HepG2 (cell line): ENCODE results near the gene AADACL4. TPM values are rescaled to one million over a fixed set of nuclear protein-coding genes. Genes with fewer than 3 reads are reported as not detected.
A peak's percentile ranks its signal among the peaks of the same experiment; 100 is the strongest.

Experiments used
- HMG20B ChIP-seq: conservative IDR thresholded peaks from 2 replicates; pipeline ENCODE4 v1.6.1; 2016; ENCODE audit warnings: missing genetic modification reagents, missing compliant biosample characterization
- JUND ChIP-seq: sonication (generic); formaldehyde crosslinking; IDR thresholded peaks from 2 replicates; pipeline ENCODE4 v1.8.0; 2022; ENCODE audit warnings: mild to moderate bottlenecking, missing genetic modification reagents
- NCOA2 ChIP-seq: sonication (generic); formaldehyde crosslinking; IDR thresholded peaks from 2 replicates; pipeline ENCODE4 v1.8.0; 2022; ENCODE audit warnings: inconsistent platforms
- PHF21A ChIP-seq: sonication (generic); formaldehyde crosslinking; IDR thresholded peaks from 2 replicates; pipeline ENCODE4 v1.5.0; 2020; ENCODE audit warnings: mild to moderate bottlenecking, missing genetic modification reagents
- POLR2AphosphoS2 ChIP-seq: IDR thresholded peaks from 2 replicates; pipeline ENCODE4 v1.6.1; 2011; ENCODE audit warnings: low read depth, low read length, improper control_type of control experiment
- SIN3B ChIP-seq: fragments of 150-350 bp; IDR thresholded peaks from 2 replicates; pipeline ENCODE4 v1.6.1; 2014; ENCODE audit warnings: low read length
- STAT5B ChIP-seq: sonication (generic); formaldehyde crosslinking; IDR thresholded peaks from 2 replicates; pipeline ENCODE4 v1.4.0; 2020; ENCODE audit warnings: missing genetic modification reagents
- ZNF235 ChIP-seq: sonication (generic); formaldehyde crosslinking; IDR thresholded peaks from 2 replicates; pipeline ENCODE4 v1.8.1; 2023; ENCODE audit warnings: mild to moderate bottlenecking, missing genetic modification reagents, borderline replicate concordance
- ZNF292 ChIP-seq: sonication (generic); formaldehyde crosslinking; IDR thresholded peaks from 2 replicates; pipeline ENCODE4 v1.8.1; 2022; ENCODE audit warnings: mild to moderate bottlenecking, low read depth, missing genetic modification reagents, borderline replicate concordance
- ZNF451 ChIP-seq: sonication (generic); formaldehyde crosslinking; IDR thresholded peaks from 2 replicates; pipeline ENCODE4 v1.5.0; 2020; ENCODE audit warnings: mild to moderate bottlenecking, missing genetic modification reagents
- ZNF564 ChIP-seq: sonication (generic); formaldehyde crosslinking; IDR thresholded peaks from 2 replicates; pipeline ENCODE4 v1.8.1; 2023; ENCODE audit warnings: mild to moderate bottlenecking, missing genetic modification reagents
- ZNF570 ChIP-seq: sonication (generic); formaldehyde crosslinking; IDR thresholded peaks from 2 replicates; pipeline ENCODE4 v1.4.0; 2020; ENCODE audit warnings: mild to moderate bottlenecking, missing genetic modification reagents, borderline replicate concordance
- polyA plus RNA-seq, 8 experiments: library from polyadenylated mRNA; depleted of rRNA in 3 of 8; stranded (reverse) in 7 of 8; unstranded in 1 of 8; fragments of >200 nt; fragmentation: Illumina TruSeq in 4 of 8; extraction: Trizol in 4 of 8; gene quantifications; 2 replicates each; pipeline versions ENCODE4 v1.2.1 to v1.2.3, GENCODE V29; 2011 to 2016; ENCODE audit warnings: low read depth in 4 of 8, missing spikeins in 1 of 8, mixed read lengths in 1 of 8; ENCODE audit not compliant: insufficient read depth in 1 of 8
- total RNA-seq, 5 experiments: library from RNA; depleted of rRNA; stranded (reverse); fragments of >200 nt; fragmentation: Illumina TruSeq; extraction: Trizol; gene quantifications; 2 replicates each; pipeline ENCODE4 v1.2.3, GENCODE V29; 2016; ENCODE audit warnings: low read depth in 1 of 5
- TF ChIP-seq, protein P1 (sequence below): sonication (generic); formaldehyde crosslinking; IDR thresholded peaks from 2 replicates; pipeline ENCODE4 v1.8.0; 2022; ENCODE audit warnings: mild to moderate bottlenecking, missing genetic modification reagents, borderline replicate concordance
- TF ChIP-seq, protein P2 (sequence below): sonication (generic); formaldehyde crosslinking; IDR thresholded peaks from 2 replicates; pipeline ENCODE4 v1.4.0; 2020; ENCODE audit warnings: mild to moderate bottlenecking, missing genetic modification reagents
- TF ChIP-seq, protein P3 (sequence below): sonication (generic); formaldehyde crosslinking; IDR thresholded peaks from 2 replicates; pipeline ENCODE4 v1.4.0; 2020; ENCODE audit warnings: missing genetic modification reagents
- TF ChIP-seq, protein P4 (sequence below): sonication (generic); formaldehyde crosslinking; IDR thresholded peaks from 2 replicates; pipeline ENCODE4 v1.8.0; 2022; ENCODE audit warnings: missing genetic modification reagents, low read depth, mild to moderate bottlenecking, borderline replicate concordance
- TF ChIP-seq, protein P5 (sequence below): IDR thresholded peaks from 2 replicates; pipeline ENCODE4 v1.6.1; 2016; ENCODE audit warnings: low read depth, missing genetic modification reagents, missing compliant biosample characterization
- TF ChIP-seq, protein P6 (sequence below): sonication (generic); formaldehyde crosslinking; IDR thresholded peaks from 2 replicates; pipeline ENCODE4 v1.8.0; 2022; ENCODE audit warnings: missing genetic modification reagents, mild to moderate bottlenecking, moderate library complexity, borderline replicate concordance

AADACL4 gene
- total and polyA plus RNA-seq, 2 of the 13 experiments (the other 11 are each of a cell fraction or from before 2014, with no cell fraction given): not detected

DNA sequence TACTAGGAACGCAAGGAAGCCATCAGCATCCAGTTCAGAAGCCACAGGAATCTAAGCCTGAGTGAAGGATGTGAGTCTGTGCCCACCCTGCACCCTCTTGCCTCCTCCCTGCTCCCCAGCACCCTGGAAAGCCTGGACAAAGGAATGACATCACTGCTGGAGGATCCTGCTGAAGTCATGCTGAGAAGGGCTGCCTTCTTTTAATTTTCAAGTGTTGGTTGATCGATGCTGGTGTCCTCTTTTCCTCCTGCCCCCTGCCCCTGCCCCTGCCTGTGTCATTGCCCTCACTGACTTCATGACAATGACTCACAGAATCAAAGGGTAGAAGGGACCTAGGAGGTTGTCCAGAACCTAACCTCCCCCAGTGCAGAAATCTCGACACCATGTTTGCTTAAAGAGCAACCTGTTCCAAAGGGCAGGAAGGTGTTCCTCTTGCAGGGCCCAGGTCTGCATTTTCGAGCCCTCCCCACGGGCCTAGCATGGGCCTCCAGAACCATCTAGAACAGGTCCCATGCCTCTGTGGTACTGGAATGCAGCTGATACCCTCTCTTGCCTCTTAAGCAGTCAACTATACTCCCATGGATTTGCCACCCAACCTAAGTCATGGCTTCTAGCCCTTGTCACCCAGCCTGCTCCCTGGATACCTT is 35.5 kb upstream of the AADACL4 start (continued):
- TF ChIP-seq ZNF564 (no peak), HMG20B (peak; percentile 87), ZNF570 (CRISPR knock-in tag) (no peak), JUND (CRISPR knock-in tag) (peak; percentile 70; the same call in 1 of the 2 replicates), STAT5B (no peak), POLR2AphosphoS2 (no peak), ZNF451 (no peak), PHF21A (CRISPR knock-in tag) (peak; percentile 54; the same call in 1 of the 2 replicates), ZNF235 (no peak), SIN3B (no peak), NCOA2 (CRISPR knock-in tag) (peak; percentile 31; the same call in 1 of the 2 replicates), ZNF292 (CRISPR knock-in tag) (no peak)
- TF ChIP-seq, protein P1, sequence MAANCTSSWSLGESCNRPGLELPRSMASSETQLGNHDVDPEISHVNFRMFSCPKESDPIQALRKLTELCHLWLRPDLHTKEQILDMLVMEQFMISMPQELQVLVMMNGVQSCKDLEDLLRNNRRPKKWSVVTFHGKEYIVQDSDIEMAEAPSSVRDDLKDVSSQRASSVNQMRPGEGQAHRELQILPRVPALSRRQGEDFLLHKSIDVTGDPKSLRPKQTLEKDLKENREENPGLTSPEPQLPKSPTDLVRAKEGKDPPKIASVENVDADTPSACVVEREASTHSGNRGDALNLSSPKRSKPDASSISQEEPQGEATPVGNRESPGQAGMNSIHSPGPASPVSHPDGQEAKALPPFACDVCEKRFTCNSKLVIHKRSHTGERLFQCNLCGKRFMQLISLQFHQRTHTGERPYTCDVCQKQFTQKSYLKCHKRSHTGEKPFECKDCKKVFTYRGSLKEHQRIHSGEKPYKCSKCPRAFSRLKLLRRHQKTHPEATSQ (CRISPR knock-in tag): no peak
- TF ChIP-seq, protein P2, sequence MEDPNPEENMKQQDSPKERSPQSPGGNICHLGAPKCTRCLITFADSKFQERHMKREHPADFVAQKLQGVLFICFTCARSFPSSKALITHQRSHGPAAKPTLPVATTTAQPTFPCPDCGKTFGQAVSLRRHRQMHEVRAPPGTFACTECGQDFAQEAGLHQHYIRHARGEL (CRISPR knock-in tag): no peak
- TF ChIP-seq, protein P3, sequence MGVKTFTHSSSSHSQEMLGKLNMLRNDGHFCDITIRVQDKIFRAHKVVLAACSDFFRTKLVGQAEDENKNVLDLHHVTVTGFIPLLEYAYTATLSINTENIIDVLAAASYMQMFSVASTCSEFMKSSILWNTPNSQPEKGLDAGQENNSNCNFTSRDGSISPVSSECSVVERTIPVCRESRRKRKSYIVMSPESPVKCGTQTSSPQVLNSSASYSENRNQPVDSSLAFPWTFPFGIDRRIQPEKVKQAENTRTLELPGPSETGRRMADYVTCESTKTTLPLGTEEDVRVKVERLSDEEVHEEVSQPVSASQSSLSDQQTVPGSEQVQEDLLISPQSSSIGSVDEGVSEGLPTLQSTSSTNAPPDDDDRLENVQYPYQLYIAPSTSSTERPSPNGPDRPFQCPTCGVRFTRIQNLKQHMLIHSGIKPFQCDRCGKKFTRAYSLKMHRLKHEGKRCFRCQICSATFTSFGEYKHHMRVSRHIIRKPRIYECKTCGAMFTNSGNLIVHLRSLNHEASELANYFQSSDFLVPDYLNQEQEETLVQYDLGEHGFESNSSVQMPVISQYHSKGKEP (CRISPR knock-in tag): no peak
- TF ChIP-seq, protein P4, sequence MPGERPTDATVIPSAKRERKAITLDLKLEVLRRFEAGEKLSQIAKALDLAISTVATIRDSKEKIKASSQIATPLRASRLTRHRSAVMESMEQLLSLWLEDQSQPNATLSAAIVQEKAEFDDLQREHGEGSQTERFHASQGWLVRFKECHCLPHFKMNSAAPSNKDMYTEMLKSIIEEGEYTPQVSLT (CRISPR knock-in tag): no peak
- TF ChIP-seq, protein P5, sequence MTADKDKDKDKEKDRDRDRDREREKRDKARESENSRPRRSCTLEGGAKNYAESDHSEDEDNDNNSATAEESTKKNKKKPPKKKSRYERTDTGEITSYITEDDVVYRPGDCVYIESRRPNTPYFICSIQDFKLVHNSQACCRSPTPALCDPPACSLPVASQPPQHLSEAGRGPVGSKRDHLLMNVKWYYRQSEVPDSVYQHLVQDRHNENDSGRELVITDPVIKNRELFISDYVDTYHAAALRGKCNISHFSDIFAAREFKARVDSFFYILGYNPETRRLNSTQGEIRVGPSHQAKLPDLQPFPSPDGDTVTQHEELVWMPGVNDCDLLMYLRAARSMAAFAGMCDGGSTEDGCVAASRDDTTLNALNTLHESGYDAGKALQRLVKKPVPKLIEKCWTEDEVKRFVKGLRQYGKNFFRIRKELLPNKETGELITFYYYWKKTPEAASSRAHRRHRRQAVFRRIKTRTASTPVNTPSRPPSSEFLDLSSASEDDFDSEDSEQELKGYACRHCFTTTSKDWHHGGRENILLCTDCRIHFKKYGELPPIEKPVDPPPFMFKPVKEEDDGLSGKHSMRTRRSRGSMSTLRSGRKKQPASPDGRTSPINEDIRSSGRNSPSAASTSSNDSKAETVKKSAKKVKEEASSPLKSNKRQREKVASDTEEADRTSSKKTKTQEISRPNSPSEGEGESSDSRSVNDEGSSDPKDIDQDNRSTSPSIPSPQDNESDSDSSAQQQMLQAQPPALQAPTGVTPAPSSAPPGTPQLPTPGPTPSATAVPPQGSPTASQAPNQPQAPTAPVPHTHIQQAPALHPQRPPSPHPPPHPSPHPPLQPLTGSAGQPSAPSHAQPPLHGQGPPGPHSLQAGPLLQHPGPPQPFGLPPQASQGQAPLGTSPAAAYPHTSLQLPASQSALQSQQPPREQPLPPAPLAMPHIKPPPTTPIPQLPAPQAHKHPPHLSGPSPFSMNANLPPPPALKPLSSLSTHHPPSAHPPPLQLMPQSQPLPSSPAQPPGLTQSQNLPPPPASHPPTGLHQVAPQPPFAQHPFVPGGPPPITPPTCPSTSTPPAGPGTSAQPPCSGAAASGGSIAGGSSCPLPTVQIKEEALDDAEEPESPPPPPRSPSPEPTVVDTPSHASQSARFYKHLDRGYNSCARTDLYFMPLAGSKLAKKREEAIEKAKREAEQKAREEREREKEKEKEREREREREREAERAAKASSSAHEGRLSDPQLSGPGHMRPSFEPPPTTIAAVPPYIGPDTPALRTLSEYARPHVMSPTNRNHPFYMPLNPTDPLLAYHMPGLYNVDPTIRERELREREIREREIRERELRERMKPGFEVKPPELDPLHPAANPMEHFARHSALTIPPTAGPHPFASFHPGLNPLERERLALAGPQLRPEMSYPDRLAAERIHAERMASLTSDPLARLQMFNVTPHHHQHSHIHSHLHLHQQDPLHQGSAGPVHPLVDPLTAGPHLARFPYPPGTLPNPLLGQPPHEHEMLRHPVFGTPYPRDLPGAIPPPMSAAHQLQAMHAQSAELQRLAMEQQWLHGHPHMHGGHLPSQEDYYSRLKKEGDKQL (CRISPR knock-in tag): no peak
- TF ChIP-seq, protein P6, sequence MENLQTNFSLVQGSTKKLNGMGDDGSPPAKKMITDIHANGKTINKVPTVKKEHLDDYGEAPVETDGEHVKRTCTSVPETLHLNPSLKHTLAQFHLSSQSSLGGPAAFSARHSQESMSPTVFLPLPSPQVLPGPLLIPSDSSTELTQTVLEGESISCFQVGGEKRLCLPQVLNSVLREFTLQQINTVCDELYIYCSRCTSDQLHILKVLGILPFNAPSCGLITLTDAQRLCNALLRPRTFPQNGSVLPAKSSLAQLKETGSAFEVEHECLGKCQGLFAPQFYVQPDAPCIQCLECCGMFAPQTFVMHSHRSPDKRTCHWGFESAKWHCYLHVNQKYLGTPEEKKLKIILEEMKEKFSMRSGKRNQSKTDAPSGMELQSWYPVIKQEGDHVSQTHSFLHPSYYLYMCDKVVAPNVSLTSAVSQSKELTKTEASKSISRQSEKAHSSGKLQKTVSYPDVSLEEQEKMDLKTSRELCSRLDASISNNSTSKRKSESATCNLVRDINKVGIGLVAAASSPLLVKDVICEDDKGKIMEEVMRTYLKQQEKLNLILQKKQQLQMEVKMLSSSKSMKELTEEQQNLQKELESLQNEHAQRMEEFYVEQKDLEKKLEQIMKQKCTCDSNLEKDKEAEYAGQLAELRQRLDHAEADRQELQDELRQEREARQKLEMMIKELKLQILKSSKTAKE (CRISPR knock-in tag): no peak
